IMR-90 (cell line): ENCODE results near the gene SLC2A10. TPM values are rescaled to one million over a fixed set of nuclear protein-coding genes. Genes with fewer than 3 reads are reported as not detected.
A peak's percentile ranks its signal among the peaks of the same experiment; 100 is the strongest.

Experiments used
- ATAC-seq: fragments of 200-7000 bp; cut with Tn5 transposase; 2 replicates; pipeline ENCODE4 v1.9.1; 2020; ENCODE audit warnings: low read depth, mild to moderate bottlenecking, moderate library complexity
- BruUV-seq: library from RNA; stranded (reverse); fragments of 400-500 nt; replicated peaks from 2 replicates; lab custom pipeline; 2021; lab: Mats Ljungman, UMichigan
- CTCF ChIA-PET: fragments of 300-600 bp; formaldehyde crosslinking; extraction: SDS; loops from one replicate; lab custom pipeline; 2021; ENCODE audit warnings: antibody characterized with exemption; lab: Yijun Ruan, JAX
- POLR2A ChIA-PET: fragments of 300-600 bp; sonication (Branson Sonifier 250); formaldehyde crosslinking; loops from one replicate; lab custom pipeline; 2022; ENCODE audit warnings: antibody characterized with exemption; ENCODE audit not compliant: unreplicated experiment; lab: Charles Lee
- DNase-seq: peaks from one replicate; pipeline ENCODE4 v3.0.0; 2013
- H2AFZ ChIP-seq: replicated peaks from 2 replicates; pipeline ENCODE3; 2013; ENCODE audit warnings: low read length, mild to moderate bottlenecking; ENCODE audit not compliant: poor library complexity
- H2AK5ac ChIP-seq: 2 replicates; pipeline ENCODE4 v1.6.1; 2013; ENCODE audit warnings: low read depth, low read length, inconsistent platforms
- H2AK9ac ChIP-seq: replicated peaks from 2 replicates; pipeline ENCODE3; 2013; ENCODE audit warnings: mild to moderate bottlenecking, low read depth, low read length, moderate library complexity; ENCODE audit not compliant: poor library complexity
- H2BK120ac ChIP-seq: 2 replicates; pipeline ENCODE4 v1.6.1; 2013; ENCODE audit warnings: low read depth, low read length, inconsistent platforms
- H2BK15ac ChIP-seq: 3 replicates; pipeline ENCODE4 v1.6.1; 2013; ENCODE audit warnings: low read depth, low read length, inconsistent platforms
- H2BK20ac ChIP-seq: 2 replicates; pipeline ENCODE4 v1.6.1; 2013; ENCODE audit warnings: low read depth, mild to moderate bottlenecking, inconsistent platforms, low read length, moderate library complexity
- H2BK5ac ChIP-seq: 2 replicates; pipeline ENCODE4 v1.6.1; 2013; ENCODE audit warnings: mild to moderate bottlenecking, low read depth, low read length, inconsistent platforms; ENCODE audit not compliant: poor library complexity, severe bottlenecking
- H3K14ac ChIP-seq: replicated peaks from 2 replicates; pipeline ENCODE4 v1.6.1; 2013; ENCODE audit warnings: low read depth, low read length, inconsistent platforms
- H3K18ac ChIP-seq: 2 replicates; pipeline ENCODE4 v1.6.1; 2013; ENCODE audit warnings: low read depth, low read length, control low read depth
- H3K23ac ChIP-seq: 2 replicates; pipeline ENCODE4 v1.6.1; 2013; ENCODE audit warnings: low read depth, low read length, inconsistent platforms
- H3K27ac ChIP-seq: 2 replicates; pipeline ENCODE4 v1.5.1; 2013; ENCODE audit warnings: mild to moderate bottlenecking, control low read depth, low read length; ENCODE audit not compliant: insufficient read depth
- H3K27me3 ChIP-seq: 2 replicates; pipeline ENCODE4 v1.6.1; 2013; ENCODE audit warnings: low read length; ENCODE audit not compliant: control insufficient read depth, insufficient read depth
- H3K36me3 ChIP-seq: 2 replicates; pipeline ENCODE4 v1.6.1; 2013; ENCODE audit warnings: low read length, mixed read lengths; ENCODE audit not compliant: control insufficient read depth, insufficient read depth
- H3K4ac ChIP-seq: 2 replicates; pipeline ENCODE4 v1.6.1; 2013; ENCODE audit warnings: low read depth, low read length, inconsistent platforms
- H3K4me1 ChIP-seq: 2 replicates; pipeline ENCODE4 v1.6.1; 2013; ENCODE audit warnings: low read length, mixed read lengths; ENCODE audit not compliant: control insufficient read depth, insufficient read depth
- H3K4me2 ChIP-seq: 2 replicates; pipeline ENCODE4 v1.6.1; 2013; ENCODE audit warnings: low read depth, mild to moderate bottlenecking, control low read depth, low read length, moderate library complexity
- H3K4me3 ChIP-seq: 2 replicates; pipeline ENCODE4 v1.5.1; 2013; ENCODE audit warnings: low read depth, mild to moderate bottlenecking, control low read depth, low read length, moderate library complexity; ENCODE audit not compliant: insufficient read depth
- H3K56ac ChIP-seq: 2 replicates; pipeline ENCODE4 v1.6.1; 2013; ENCODE audit warnings: low read length, inconsistent platforms; ENCODE audit not compliant: insufficient read depth; ENCODE audit errors: extremely low read depth
- H3K79me1 ChIP-seq, 2 experiments: 2 replicates each; pipeline ENCODE4 v1.6.1; 2013; ENCODE audit warnings: low read length in 2 of 2, inconsistent platforms in 1 of 2, low read depth in 1 of 2
- H3K9ac ChIP-seq: 2 replicates; pipeline ENCODE4 v1.6.1; 2013; ENCODE audit warnings: low read depth, low read length, control low read depth
- H3K9me1 ChIP-seq: 2 replicates; pipeline ENCODE4 v1.6.1; 2013; ENCODE audit warnings: low read length, inconsistent platforms; ENCODE audit not compliant: insufficient read depth
- H3K9me3 ChIP-seq: 2 replicates; pipeline ENCODE4 v1.6.1; 2013; ENCODE audit warnings: low read length; ENCODE audit not compliant: control insufficient read depth, insufficient read depth
- H4K20me1 ChIP-seq: 2 replicates; pipeline ENCODE4 v1.6.1; 2013; ENCODE audit warnings: low read length, inconsistent platforms; ENCODE audit not compliant: insufficient read depth
- H4K5ac ChIP-seq: 2 replicates; pipeline ENCODE4 v1.6.1; 2013; ENCODE audit warnings: mild to moderate bottlenecking, low read depth, low read length, control low read depth
- H4K8ac ChIP-seq, 2 experiments: 2 replicates each; pipeline ENCODE4 v1.6.1; 2013; ENCODE audit warnings: low read depth in 2 of 2, low read length in 2 of 2, control low read depth in 1 of 2, inconsistent platforms in 1 of 2
- H4K91ac ChIP-seq: 2 replicates; pipeline ENCODE4 v1.6.1; 2013; ENCODE audit warnings: low read depth, low read length, inconsistent platforms; ENCODE audit not compliant: insufficient read depth
- NFE2L2 ChIP-seq: fragments of 150-350 bp; IDR thresholded peaks from 2 replicates; pipeline ENCODE4 v1.6.1; 2016; ENCODE audit warnings: low read depth, mild to moderate bottlenecking, low read length
- WGBS, 2 experiments: methylation state at CpG; one replicate each; pipeline versions ENCODE4 v1.1.5 to v1.1.7; 2013; ENCODE audit warnings: missing lambda C conversion rate in 2 of 2; ENCODE audit not compliant: insufficient read length in 1 of 2; ENCODE audit errors: extremely low coverage in 2 of 2; 5-methylcytosine and 5-hydroxymethylcytosine counted together
- dilution Hi-C: fragments of 300-500 bp; cut with HindIII; formaldehyde crosslinking; loops from one replicate; pipeline ENCODE4 v1.14.3; 2018; ENCODE audit warnings: low sequenced_read_pairs; ENCODE audit not compliant: unreplicated experiment
- in situ Hi-C: fragments of 300-500 bp; cut with MboI; formaldehyde crosslinking; loops from 3 replicates; pipeline ENCODE4 v1.14.3; 2019; ENCODE audit warnings: low sequenced_read_pairs, inconsistent platforms, mixed read lengths
- intact Hi-C: fragments of 100-400 bp; cut with micrococcal nuclease; formaldehyde crosslinking; loops from 2 replicates; pipeline ENCODE4 v1.10.0; 2022
- polyA plus RNA-seq, 3 experiments: library from polyadenylated mRNA; depleted of rRNA; stranded (reverse); fragments of >200 nt; gene quantifications; 2 replicates each; pipeline ENCODE4 v1.2.3, GENCODE V29; 2012; ENCODE audit warnings: low replicate concordance in 1 of 3
- total RNA-seq: library from RNA; depleted of rRNA; stranded (reverse); fragments of >200 nt; gene quantifications from 2 replicates; pipeline ENCODE4 v1.2.3, GENCODE V29; 2012

The SLC2A10 gene
- total and polyA plus RNA-seq, 2 of the 4 experiments (the other 2 are of a cell fraction): 15.2 to 22.0 TPM

DNA sequence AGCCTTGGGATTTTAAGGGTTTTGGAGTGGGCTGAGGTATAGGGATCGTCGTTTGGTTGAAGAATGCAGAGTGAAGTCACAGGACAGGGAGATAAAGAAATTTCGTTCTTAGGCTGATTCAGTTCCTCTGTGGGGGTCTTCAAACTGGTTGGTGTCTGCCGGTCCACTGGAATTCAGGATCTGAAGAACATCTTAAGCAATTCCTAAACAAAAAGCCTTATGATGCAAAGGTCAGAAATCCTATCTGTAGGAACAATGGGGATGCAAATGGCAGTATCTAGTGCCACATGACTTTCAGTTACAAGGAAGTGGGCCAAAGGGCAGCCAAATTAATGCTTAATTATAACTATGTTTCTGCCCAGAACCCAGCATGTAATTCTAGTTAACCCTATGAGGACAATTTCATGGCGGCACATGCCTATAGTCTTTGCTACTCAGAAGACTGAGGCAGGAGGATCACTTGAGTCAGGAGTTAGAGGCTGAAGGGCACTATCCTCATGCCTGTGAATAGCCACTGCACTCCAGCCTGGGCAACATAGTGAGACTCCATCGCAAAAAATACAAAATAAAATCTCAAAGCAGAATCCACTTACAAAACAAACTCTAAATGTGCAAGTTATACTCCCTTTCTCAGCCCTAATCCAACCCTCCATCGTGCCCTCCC is 4.6 kb upstream of the SLC2A10 start:
- no TSS peak for BruUV-seq
- Histone ChIP-seq H2AFZ (peak overlapping the region; percentile 34), H3K9ac (peak overlapping the region; percentile 8; the same call in 1 of the 2 replicates), H4K91ac (peak overlapping the region; percentile 30; the same call in 1 of the 2 replicates), H3K4ac (peak overlapping the region; percentile 40; the same call in 1 of the 2 replicates), H3K4me3 (no peak overlapping the region), H2BK20ac (peak overlapping the region; percentile 18; the same call in 1 of the 2 replicates), H3K4me2 (peak overlapping the region; percentile 2; the same call in 1 of the 2 replicates), H3K18ac (peak overlapping the region; percentile 42; the same call in 1 of the 2 replicates), H3K27me3 (no peaks in the 10 kb centered on the region), H3K23ac (peak overlapping the region; percentile 23; the same call in 1 of the 2 replicates), H2BK15ac (no peak overlapping the region), H3K79me1 (peaks cover under 1 to 7% of the 10 kb centered on the region in 2 experiments; a peak in 3 of 4 replicates), H3K9me3 (peaks cover 3% of the 10 kb centered on the region), H3K14ac (0 out of 2 replicates have a peak overlapping the region, but pooled peaks have one; percentile 25), H2BK5ac (peak overlapping the region; percentile 27), H3K56ac (no peak overlapping the region), H4K5ac (peak overlapping the region; percentile 4; the same call in 1 of the 2 replicates), H2BK120ac (peak overlapping the region; percentile 30; the same call in 1 of the 2 replicates), H4K20me1 (no peaks in the 10 kb centered on the region), H3K27ac (peak overlapping the region; percentile 74; the same call in 1 of the 2 replicates), H3K9me1 (peaks cover 9% of the 10 kb centered on the region), H3K4me1 (peaks cover 6% of the 10 kb centered on the region), H3K36me3 (no peaks in the 10 kb centered on the region), H2AK5ac (no peak overlapping the region), H2AK9ac (no peak overlapping the region), H4K8ac (peak overlapping the region; percentile 17 to 52; a peak in 2 of 4 replicates)
- intact Hi-C loops: no loop called here
- no peak for DNase-seq
- dilution Hi-C loops: no loop called here
- ATAC-seq: no peak
- CTCF ChIA-PET: no interaction called here
- TF ChIP-seq NFE2L2: no peak
- POLR2A ChIA-PET: interaction anchor here (1.1 kb wide), 1 partner anchor 15 kb away, joined by 4 read pairs; no protein-coding TSS in a partner anchor
- 94% methylated on average over 2 of the region's 7 CpGs; no CpG with 5 or more reads in 1 of the 2 experiments for WGBS, 2 experiments
- in situ Hi-C loops: no loop called here
